GM21528 (cell line): ENCODE measurements around the gene MTR.
"Not testable (repeated sequence)": the region's sequence is repeated elsewhere in the genome, so short reads cannot be mapped to it uniquely, and the experiment has no call there.

ENCODE experiments used
- ATAC-seq: cut with Tn5 transposase; IDR thresholded peaks from one replicate; pipeline ENCODE4 v1.9.1; 2021; ENCODE audit warnings: mild to moderate bottlenecking, moderate library complexity; ENCODE audit not compliant: unreplicated experiment, low FRiP score

MTR gene

DNA sequence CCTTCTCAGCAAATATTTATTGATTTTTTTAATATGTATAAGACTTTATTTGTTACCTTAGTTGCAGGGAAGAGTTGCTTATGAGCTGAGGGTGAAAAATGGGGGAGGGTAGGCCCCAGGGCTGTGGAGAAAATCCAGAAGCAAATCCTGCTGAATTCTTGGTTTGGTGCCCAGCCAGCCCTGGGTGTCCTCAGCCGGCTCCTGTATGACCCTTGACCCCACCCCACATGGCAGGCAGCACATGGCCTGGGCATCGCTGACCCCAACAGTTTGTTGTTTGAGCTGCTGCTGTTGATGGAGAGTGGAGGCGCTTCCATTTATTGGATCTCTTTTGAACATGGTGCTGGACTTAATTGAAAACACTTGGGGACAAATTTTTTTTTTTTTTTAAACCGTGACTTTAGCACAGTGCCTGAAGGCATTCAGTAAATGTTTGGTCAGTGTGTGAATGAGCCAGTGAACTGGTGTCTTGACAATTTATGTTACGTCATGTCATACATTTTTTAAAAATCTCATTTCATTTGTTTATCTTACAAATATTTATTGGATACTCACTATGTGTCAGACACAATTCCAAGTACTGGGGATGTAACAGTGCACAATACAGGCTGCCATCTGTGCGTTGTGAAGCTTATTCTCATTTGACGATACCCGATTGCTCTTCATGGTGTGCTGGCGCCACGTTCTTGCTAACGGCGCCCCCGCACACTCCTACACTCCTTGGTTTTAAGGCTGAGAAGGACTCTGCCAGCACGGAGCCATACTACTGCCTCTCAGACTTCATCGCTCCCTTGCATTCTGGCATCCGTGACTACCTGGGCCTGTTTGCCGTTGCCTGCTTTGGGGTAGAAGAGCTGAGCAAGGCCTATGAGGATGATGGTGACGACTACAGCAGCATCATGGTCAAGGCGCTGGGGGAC is 98.8 kb downstream of the MTR start:
- ATAC-seq = no peak

DNA sequence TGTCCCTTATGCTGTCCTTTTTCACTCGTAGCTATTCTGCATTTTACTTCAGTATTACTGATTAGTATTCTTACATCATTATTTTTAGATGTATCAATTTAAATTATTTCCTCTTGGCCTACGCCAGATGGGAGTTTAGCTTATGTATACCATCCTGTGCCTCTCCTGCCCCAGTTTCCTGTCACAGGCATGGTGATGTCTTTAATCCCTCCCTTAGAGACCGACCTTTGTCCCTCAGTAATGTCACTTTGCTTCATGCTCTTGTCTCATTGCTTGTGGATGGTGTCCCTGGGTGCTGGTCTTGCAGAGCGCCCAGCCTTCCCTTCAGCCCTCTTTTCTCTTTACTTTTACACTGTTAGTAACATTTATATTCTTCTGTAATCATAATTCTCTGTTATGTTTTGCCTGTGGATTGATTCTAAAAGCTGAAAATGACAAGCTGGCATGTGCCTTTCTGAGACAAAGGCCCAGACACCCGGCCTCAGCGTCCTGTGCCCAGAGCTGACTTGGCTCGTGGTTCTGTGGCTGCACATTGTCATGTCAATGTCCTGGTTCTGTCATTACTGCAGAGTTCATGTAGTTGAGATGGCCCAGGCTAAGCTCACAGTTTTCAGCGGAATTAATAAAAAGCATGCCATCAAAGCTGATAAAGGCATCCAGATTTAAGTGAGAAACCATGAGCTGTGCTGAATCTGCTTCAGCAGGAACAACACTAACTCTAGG is 100.7 kb downstream of the MTR start:
- ATAC-seq = no peak

DNA sequence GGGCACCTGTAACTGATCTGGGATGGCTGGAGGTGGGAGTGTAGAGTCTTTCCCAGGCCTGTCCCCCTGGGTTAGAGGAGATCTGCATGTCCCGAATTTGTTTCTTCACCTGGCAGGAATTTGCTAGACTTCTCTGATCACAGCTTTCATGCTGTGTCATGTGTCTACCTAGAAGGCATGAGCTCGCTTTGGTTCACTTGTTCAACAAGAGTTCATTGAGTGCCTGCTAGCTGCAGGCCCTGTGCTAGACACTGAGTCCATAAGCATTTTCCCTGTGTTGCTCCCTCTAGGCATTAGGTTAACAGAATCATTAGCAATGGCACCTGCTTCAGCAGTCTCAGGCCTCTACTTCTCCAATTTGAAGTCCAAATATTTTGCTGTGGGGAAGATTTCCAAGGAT is 101.6 kb downstream of the MTR start:
- no peak for ATAC-seq

DNA sequence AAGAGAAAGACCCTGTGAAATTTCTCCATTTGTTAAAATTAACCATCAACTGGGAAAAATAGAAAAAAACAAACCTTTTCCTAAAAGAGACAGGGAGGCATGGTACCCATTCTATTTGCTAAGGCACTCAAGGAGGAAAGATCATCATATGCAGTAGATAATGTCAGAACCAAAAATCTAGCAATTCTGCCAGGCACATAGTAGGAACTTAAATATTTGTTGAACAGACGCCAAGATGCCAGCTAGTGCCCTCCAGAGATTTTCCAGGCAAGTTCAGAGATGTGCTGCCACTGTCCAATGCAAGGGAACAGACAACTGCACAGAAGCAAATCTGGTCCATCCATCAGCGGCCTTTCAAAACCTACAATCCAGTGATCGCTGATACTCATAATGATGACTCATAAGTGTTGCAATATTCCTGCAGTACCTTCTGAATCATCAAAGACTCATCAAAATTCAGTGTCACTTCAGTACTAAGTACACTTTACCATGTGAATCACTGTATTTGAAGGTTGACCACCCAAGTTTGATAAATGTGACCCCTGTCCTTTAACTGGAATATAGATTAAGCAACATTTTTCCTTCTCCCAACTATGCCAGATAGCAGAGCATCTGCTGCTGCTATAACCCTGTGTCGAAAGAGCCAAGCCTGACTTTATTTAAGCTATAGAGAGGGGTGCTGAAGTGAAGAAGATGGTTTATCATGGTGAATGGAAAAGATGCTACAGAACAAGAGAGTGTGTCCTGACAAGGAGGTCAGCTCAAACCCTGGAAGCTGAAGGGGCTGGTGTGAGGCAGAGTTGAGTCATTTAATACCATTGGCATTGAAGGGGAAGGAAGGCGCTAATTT is 110.0 kb downstream of the MTR start:
- no peak for ATAC-seq

DNA sequence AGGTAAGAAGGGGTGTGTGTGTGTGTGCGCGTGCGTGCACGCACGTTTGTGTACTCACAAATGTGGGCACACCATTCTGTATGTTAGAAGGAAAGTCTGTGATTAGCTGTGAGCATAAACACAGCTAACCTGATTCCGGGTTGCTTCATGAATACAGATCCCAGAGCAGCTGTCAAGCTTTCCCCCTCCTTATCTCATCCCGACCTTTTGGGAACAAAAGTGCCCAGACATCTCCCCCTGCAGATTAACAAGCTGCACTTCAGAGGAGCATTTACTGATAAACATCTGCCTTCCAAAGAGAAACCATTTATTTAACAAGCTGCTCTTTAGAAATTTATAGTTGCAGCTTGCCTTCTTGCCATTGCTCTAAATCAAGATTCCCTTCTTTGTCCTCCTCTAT is 112.1 kb downstream of the MTR start:
- no peak for ATAC-seq

DNA sequence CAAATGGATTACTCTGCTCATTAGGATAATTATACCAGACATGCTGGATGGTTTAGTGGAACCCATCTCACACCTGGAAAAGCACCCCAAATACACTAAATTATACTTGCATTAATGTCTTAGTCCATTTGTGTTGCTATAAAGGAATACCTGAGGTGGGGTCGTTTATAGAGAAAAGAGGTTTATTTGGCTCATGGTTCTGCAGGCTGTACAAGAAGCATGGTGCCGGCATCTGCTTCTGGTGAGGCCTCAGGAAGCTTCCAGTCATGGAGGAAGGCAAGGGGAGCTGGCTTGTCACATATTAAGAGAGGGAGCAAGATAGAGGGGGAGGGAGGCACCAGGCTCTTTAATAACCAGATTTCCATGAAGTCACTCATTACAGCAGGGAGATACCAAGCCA is 113.6 kb downstream of the MTR start:
- ATAC-seq = no peak

DNA sequence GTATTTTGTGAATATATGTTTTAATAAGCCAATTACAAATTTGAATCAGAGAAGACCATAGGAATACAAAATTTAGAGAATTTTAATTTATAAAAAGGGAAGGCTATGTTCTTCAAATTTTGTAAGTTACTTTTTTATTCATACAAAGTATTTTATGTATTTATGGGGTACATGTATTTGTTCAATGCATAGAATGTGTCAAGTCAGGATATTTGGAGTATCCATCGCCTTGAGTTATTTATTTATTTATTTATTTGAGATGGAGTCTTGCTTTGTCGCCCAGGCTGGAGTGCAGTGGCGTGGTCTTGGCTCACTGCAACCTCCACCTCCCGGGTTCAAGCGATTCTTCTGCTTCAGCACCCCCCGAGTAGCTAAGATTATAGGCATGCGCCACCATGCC is 116.0 kb downstream of the MTR start:
- ATAC-seq = not testable (repeated sequence)

DNA sequence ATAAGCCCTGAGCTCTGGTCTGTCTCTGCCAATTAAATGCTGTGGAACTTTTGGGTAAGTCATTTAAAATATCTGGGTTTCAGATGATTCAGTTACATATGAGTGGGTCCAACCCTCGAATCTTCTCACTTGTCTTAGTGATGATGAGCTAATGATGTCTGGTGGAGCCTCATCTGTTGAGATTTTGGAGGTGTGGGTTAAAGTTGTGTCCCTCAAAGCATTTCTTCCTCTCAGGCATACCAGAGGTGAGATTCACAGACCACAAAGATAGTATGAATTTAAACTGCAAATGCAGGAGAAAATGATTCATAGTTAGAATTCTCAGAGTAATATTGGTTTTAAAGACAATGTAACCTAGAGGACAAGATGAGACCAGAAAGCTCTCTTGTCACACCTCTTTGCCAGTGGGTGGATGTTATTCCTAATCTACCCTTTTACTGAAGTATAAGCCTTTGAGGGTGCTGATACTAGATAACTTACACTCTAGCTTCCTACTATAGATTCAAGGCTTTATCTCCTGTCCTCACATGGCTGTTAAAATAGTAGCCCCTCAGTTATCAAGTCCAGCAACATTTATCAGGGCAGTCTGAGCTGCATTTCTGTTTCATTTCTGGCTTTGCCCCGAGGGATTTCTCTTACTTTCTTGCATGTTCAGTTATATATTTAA is 118.4 kb downstream of the MTR start:
- no peak for ATAC-seq

DNA sequence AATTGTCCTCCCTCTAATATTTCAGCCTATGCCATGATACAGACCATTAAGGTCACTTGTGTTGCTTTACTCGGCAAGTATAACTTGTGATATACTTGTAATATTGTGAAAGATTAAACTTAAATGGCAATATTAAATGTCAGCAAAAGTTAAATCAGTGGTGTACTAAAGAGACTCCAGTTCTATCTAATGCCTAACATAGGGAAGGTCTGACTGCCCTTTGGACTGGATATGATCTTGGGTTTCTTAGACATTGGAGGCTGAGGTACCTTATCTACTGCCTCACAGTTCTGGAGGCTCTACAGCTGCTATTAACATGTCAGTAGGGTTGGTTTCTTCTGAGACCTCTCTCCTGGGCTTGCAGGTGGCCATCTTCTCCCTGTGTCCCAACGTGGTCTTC is 119.3 kb downstream of the MTR start:
- ATAC-seq = no peak

DNA sequence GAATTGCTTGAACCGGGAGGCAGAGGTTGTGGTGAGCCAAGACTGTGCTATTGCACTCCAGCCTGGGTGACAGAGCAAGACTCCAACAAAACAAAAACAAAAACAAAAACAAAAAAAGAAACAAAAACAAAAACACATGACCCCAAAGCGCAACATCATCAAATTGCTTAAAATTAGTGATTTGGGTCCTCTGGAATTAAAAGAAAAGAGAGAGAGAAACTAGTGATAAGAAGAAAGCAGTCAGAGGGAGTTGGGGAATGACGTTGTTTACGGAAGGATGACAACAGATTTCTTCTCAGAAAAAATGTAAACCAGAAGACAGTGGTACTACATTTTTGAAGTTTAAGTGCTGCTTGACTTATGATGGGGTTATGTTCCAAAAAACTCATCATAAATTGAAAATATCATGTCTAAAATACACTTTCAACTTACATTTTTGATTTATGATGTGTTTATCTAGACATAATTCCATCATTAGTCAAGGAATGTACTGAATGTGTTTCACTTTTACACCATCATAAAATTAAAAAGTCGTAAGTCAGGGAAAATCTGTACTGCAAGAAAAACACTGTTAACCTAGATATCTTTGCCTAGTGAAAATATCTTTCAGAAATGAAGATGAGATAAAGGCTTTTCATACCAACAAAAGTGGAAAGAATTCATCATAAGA is 121.2 kb downstream of the MTR start:
- no peak for ATAC-seq

DNA sequence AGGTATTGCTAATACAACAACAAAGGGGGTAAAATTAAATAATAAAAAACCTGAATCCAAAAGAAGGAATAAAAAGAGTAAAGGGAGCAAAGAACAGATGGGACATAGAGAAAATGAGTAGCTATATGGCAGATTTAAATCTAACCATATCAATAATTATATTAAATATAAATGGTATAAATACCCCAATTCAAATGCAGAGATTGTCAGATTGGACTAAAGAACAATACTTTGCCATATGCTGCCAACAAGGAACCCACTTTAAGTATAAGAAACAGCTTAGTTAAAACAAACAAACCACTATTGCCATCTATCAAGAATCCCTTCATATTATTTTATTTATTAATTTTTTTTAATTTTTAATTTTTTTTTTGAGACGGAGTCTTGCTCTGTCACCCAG is 122.4 kb downstream of the MTR start:
- no peak for ATAC-seq

DNA sequence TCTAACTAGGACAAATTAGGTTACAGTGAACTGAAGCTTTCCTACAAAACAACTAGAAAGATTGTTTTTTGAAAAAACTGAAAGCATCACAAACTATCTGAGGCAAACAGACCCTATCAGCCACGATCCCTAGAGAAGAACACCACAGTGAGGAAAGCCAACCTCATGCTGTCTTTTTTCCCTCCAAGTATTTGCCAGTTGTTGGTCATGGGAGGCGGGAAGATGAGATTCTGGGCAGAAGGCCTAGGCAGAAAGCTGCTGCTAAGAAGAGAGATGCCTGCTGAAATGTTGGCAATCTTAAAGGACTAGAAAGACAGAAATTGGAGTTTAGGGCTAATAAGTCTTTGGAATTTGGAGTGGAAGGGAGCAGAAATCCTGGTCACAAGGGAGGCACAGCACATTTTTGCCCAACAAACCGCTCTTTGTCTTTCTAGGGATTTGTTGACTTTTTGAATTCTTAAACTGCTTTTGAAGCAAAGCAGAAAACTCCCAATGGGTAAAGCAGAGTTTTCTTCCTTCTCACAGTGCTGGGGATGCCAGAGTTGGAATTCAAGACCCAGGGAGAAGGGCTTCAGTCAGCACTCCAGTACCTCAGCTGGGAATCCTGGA is 125.3 kb downstream of the MTR start:
- ATAC-seq = no peak

DNA sequence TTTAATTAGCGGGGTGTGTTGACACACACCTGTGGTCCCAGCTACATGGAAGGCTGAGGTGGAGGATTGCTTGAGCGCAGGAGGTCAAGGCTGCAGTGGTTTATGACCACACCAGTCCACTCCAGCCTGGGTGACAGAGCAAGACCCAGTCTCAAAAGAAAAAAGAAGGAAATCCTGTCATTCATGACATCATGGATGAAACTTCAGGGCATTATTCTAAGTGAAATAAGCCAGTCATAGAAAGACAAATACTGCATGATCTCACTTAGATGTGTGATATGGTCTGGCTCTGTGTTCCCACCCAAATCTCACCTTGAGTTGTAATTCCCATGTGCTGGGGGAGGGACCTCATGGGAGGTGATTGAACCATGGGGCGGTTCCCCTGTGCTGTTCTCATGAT is 126.5 kb downstream of the MTR start:
- no peak for ATAC-seq

DNA sequence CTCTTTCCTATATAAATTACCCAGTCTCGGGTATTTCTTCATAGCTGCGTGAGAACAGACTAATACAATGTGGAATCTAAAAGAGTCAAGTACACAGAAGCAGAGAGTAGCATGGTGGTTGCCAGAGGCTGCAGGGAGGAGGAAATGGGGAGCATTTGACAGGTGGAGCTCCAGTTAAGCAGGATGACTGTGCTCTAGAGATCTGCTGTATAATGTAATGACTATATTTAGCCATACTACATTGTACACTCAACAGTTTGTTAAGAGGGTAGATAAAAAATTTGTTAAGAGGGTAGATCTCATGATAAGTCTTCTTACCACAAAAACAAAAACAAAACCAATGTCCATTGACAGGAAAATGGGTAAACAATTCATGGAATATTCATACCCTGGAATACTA is 127.1 kb downstream of the MTR start:
- ATAC-seq = no peak

DNA sequence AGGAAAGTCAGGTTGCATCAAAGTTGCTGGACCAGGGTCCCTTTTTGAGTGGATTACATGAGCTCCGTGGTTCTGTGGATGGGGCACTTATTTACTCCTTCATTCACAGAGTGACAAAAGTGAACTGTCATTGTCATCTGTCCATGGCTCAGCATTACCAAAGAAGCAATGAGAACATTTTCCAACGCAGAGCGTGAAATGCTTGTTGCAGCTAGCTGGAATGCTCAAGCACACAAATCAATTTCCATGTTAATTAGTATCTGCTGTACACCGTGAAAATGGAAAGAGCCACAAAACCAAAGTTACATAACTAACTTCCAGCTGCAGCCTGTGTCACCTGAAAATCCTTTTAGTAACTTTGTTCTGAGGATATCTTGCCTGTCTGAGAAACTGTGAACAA is 130.3 kb downstream of the MTR start:
- ATAC-seq = no peak

DNA sequence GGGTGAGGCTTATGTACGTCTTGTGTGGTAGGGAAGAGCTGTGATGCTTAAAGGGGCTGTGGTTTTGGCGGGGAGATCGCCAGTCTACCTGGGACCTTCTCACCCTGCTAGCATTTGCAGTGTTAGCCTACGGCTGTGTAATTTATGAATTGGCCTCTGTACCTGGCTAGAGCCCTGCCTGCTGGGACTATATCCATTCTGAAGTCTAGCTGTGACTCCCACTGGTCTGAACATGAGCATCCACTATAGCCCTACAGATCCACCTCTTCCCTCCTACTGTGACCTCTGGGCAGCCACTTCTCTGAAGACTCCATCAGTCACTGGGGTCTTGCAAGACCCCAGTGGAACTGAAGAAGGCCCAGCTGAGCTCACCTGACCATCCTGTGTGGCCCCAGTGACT is 135.4 kb downstream of the MTR start:
- no peak for ATAC-seq

DNA sequence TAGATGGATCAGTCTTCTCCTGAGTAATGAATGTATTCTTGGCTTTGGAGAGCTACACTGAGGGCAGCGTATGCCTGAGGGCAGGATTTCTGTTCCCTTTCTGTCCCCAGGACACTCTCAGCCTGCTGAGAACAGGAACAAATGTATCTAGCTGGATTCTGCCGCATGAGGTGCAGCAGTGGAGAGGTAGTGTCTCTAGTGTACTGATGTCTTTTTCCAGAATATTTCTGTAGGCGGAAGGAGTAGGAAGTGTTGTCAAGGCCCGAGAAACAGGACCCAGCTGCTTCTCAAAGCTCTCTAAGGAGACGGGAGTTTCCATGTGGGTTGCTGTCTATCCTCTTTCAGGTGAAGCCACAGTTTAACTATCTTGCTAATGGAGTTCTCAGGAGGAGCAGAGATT is 143.7 kb downstream of the MTR start:
- no peak for ATAC-seq

DNA sequence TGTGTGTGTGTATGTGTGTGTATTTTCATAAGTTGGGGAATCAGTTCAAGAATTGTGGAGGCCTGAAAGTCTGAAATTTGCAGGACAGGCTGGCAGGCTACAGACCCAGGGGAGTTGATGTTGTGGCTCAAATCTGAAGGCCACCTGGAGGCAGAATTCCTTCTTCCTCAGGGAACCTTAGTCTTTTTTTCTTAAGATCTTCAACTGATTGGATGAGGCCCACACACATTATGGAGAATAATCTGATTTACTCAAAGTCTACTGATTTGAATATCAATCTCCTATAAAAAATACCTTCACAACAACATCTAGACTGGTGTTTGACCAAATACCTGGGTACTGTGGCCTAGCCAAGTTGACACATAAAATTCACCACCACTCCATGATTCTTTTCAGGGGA is 147.3 kb downstream of the MTR start:
- no peak for ATAC-seq

DNA sequence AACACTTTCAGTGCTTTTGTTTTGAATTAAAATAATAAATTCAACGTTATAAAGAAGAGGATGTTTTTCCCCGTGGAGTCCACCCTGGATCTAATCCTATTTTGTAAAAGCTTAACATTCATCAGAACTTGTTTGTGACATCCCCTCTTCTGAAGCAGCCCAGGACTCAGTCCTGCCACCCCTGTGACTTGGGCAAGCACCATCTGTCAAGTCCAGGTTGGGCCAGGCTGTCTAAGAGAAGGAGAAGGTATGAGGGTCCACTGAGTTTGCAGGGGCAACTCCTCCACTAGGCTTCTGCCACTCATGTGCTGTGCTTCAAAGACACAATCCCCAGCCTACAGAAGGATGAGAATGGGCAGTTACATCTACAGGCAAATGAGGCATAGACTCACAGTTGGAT is 149.5 kb downstream of the MTR start:
- ATAC-seq = no peak

DNA sequence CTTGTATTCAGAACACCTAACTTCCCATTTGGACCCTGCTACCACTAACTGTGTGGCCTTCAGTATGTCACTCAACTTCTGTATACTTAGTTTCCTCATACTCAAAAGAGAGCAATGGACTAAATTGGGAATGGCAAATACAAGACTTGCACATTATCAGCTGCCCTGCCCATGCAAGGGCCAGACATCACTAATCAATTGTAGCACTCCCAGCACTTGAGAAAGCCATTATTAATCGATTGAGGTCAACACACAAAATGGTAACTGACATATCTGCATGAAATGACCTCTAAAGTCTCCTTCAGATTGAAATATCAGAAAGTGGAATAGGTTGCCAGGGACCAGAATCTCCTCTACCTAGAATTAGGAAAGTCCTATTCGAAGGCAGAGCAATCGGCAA is 149.9 kb downstream of the MTR start:
- ATAC-seq = no peak
